GM19351 (cell line): ENCODE results near the gene TMEM223.
"Not testable (repeated sequence)": the region's sequence is repeated elsewhere in the genome, so short reads cannot be mapped to it uniquely, and the experiment has no call there.

Source experiments
- ATAC-seq: cut with Tn5 transposase; IDR thresholded peaks from one replicate; pipeline ENCODE4 v1.9.1; 2021; ENCODE audit warnings: mild to moderate bottlenecking, moderate library complexity; ENCODE audit not compliant: unreplicated experiment

TMEM223 gene

GRCh38 chr11:62753736-62754603, 37.8 kb downstream of the TMEM223 start, which contains the start of gene ZBTB3:
Gene ZBTB3 (minus strand): TSS chr11:62754160. CDS start chr11:62753664, 496 bp downstream.
- ATAC-seq: peak; percentile 92

GRCh38 chr11:62752994-62753735, 38.6 kb downstream of the TMEM223 start:
- peak; percentile 3 for ATAC-seq

GRCh38 chr11:62752177-62752785, 39.5 kb downstream of the TMEM223 start:
- no peak for ATAC-seq

- not testable (repeated sequence) for ATAC-seq
Measured at GRCh38 chr11:62749931-62750330, 41.9 kb downstream of the TMEM223 start.

GRCh38 chr11:62747475-62748160, 44.2 kb downstream of the TMEM223 start:
- no peak for ATAC-seq
